Measurements from ENCODE around the gene ADAM15. TPM values are rescaled to one million over a fixed set of nuclear protein-coding genes. Genes with fewer than 3 reads are reported as not detected.

ADAM15 gene
- total and polyA plus RNA-seq, 4 donors, result 49.5 to 233 (median 160) TPM

DNA sequence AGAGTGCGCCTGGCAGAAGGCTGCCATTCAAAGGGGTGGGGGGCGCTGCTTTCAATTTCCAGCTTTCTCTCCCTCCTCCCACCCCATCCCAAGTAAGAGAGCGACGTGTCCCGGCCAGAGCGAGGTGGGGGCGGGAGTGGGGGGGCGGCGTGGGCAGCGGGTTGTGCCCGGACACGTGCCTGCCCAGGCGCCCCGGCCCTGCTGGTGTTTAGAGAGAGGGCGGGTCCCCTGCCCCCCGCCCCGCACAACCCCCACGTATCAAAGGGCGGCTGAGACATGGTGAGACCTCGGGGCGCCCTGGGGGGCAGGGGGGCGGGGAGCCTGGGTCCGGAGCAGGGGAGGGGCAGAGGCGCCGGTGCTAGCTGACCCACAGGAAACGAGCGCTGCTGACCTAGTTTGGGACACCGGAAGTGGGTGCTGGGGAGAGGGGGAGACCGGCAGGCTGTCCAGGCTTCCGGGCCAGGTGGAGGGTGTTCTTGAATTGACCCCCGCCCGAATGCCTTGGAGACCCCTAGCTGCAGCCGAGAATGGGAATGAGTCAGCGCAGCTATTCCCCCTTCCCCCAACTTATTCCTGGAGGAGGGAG is 47.3 kb upstream of the ADAM15 start:
- peak overlapping the region; percentile 92 for H3K4me3 ChIP-seq
- peak overlapping the region; percentile 89 to 97 for H3K27ac ChIP-seq (ENCODE audit: low read depth in 1 of 2, low read length in 1 of 2)
- H3K9ac ChIP-seq (ENCODE audit: insufficient read depth in 1 of 2, low read length in 2 of 2), result peak overlapping the region in 1 of 2 donors; percentile 85
- peak; percentile 52 to 71 (median 61) for DNase-seq
- no peak for ATAC-seq (ENCODE audit: insufficient read depth, low FRiP score)
- H3K4me1 ChIP-seq (ENCODE audit: control insufficient read depth in 5 of 5, insufficient read depth in 5 of 5, low read length in 5 of 5), result peaks cover 7 to 38% (median 19%) of the 10 kb centered on the region in 5 donors
- H3K9me3 ChIP-seq (ENCODE audit: control insufficient read depth in 4 of 4, insufficient read depth in 3 of 4, low read length in 3 of 4), result no peaks in the 10 kb centered on the region
- TF ChIP-seq, protein P1, sequence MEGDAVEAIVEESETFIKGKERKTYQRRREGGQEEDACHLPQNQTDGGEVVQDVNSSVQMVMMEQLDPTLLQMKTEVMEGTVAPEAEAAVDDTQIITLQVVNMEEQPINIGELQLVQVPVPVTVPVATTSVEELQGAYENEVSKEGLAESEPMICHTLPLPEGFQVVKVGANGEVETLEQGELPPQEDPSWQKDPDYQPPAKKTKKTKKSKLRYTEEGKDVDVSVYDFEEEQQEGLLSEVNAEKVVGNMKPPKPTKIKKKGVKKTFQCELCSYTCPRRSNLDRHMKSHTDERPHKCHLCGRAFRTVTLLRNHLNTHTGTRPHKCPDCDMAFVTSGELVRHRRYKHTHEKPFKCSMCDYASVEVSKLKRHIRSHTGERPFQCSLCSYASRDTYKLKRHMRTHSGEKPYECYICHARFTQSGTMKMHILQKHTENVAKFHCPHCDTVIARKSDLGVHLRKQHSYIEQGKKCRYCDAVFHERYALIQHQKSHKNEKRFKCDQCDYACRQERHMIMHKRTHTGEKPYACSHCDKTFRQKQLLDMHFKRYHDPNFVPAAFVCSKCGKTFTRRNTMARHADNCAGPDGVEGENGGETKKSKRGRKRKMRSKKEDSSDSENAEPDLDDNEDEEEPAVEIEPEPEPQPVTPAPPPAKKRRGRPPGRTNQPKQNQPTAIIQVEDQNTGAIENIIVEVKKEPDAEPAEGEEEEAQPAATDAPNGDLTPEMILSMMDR (IDR thresholded peaks at IDR 0.05; ENCODE audit: control extremely low read depth, extremely low read depth), result no peak
- H3K27me3 ChIP-seq (ENCODE audit: control insufficient read depth in 3 of 3, insufficient read depth in 3 of 3, low read length in 2 of 3), result no peaks in the 10 kb centered on the region
- no peaks in the 10 kb centered on the region for H3K36me3 ChIP-seq (ENCODE audit: control insufficient read depth in 4 of 4, insufficient read depth in 4 of 4, low read length in 4 of 4)
- WGBS, 2 donors, result 1 to 2% methylated on average over 22 to 34 of the region's 34 CpGs

DNA sequence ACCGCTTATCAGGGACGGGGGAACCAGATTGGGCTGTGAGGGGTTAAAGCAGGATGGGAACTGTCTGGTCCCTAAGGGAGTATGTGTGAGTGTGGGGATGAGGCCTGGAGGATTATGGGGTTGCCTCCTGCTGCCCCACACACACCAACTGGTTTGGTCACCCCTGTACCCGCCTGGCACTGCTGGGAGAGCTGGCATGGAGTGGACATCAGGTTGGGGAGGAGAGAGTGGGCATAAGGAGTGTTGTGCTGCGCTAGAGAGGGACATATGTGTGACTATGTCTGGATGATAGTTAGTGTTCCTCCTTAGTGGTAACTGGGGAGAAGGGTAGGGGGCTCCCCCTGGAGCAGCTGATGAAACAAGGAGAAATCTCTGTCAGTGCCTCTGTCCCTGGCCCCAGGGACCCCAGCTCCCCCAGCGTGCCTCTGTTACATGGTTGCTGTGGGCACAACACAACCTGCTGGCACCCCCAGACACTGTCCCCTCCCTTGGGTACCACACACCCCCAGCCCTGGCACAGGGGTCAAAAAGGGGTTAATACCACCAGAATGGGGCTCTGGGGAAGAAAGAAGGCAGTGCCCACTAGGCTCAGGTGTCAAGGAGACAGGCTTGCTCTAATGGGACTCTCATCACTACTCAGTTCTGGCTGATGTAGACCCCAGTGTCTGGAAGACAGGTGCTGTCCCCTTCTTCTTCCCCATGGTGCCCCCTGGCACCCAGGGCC is 46.6 kb upstream of the ADAM15 start:
- Histone ChIP-seq H3K9me3 (ENCODE audit: control insufficient read depth in 4 of 4, insufficient read depth in 3 of 4, low read length in 3 of 4) (no peaks in the 10 kb centered on the region), H3K27me3 (ENCODE audit: control insufficient read depth in 3 of 3, insufficient read depth in 3 of 3, low read length in 2 of 3) (no peaks in the 10 kb centered on the region), H3K4me3 (peak overlapping the region; percentile 54), H3K36me3 (ENCODE audit: control insufficient read depth in 4 of 4, insufficient read depth in 4 of 4, low read length in 4 of 4) (no peaks in the 10 kb centered on the region), H3K27ac (ENCODE audit: low read depth in 1 of 2, low read length in 1 of 2) (peak overlapping the region; percentile 89 to 97), H3K4me1 (ENCODE audit: control insufficient read depth in 5 of 5, insufficient read depth in 5 of 5, low read length in 5 of 5) (peaks cover 6 to 36% (median 21%) of the 10 kb centered on the region in 5 donors), H3K9ac (ENCODE audit: insufficient read depth in 1 of 2, low read length in 2 of 2) (peak overlapping the region in 1 of 2 donors; percentile 85)
- 39 to 58% methylated on average over 5 of the region's 5 CpGs for WGBS, 2 donors
- DNase-seq (no peak), ATAC-seq (ENCODE audit: insufficient read depth, low FRiP score) (no peak)
- TF ChIP-seq, protein P1 (IDR thresholded peaks at IDR 0.05; ENCODE audit: control extremely low read depth, extremely low read depth), result no peak

DNA sequence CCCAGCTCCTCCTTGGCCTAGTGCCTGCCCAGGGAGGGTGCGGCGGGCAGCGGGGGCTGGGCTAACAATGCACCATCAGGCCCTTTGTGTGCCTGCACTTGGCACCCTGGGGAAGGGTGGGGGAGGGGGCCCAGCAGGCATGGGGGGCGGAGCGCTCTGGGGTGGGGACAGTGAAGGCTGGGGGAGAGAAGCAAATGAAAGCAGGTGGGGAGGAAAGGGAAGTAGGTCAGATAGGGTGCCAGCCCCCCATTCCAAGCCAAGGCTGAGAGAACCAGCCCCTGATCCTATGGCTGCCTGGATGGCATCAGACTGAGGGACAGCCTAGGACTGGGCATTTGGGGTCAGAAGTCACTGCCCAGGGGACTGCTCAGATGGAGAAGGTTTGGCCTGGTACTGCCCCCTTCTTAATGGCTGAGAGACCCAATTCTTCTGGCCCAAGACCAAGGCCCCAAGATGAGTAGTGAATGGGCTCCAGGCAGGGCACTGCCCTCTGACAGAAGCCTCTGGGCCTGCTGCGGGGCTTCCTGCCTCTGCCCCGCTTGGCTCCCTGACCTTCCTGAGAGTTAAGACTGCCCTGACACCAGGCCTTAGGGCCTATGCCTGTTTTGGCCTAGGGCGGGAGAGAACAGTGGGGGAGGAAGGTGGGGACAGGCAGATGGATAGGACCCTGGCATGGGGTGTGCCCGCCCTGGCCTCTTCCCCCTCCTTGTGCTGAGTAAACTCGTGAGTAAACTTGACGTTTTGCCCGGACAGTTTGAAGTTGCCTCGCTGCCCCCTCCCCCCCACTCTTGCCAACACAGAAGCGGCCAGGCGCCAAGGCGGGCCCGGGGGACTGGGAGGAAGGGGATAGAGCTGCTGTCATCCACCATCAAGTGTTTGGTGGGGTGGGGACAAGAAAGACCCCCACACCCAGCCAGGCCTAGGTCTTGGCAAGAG is 45.8 kb upstream of the ADAM15 start:
- TF ChIP-seq, protein P1 (IDR thresholded peaks at IDR 0.05; ENCODE audit: control extremely low read depth, extremely low read depth), result no peak
- no peak for ATAC-seq (ENCODE audit: insufficient read depth, low FRiP score)

More for the DNA sequence above, 45.8 kb upstream of the ADAM15 start:
- Histone ChIP-seq H3K9me3 (ENCODE audit: control insufficient read depth in 4 of 4, insufficient read depth in 3 of 4, low read length in 3 of 4) (no peaks in the 10 kb centered on the region), H3K27me3 (ENCODE audit: control insufficient read depth in 3 of 3, insufficient read depth in 3 of 3, low read length in 2 of 3) (no peaks in the 10 kb centered on the region), H3K36me3 (ENCODE audit: control insufficient read depth in 4 of 4, insufficient read depth in 4 of 4, low read length in 4 of 4) (no peaks in the 10 kb centered on the region), H3K27ac (ENCODE audit: low read depth in 1 of 2, low read length in 1 of 2) (peak overlapping the region; percentile 89 to 97), H3K4me3 (no peak overlapping the region), H3K4me1 (ENCODE audit: control insufficient read depth in 5 of 5, insufficient read depth in 5 of 5, low read length in 5 of 5) (peaks cover 6 to 38% (median 21%) of the 10 kb centered on the region in 5 donors), H3K9ac (ENCODE audit: insufficient read depth in 1 of 2, low read length in 2 of 2) (no peak overlapping the region)
- 27 to 31% methylated on average over 17 of the region's 17 CpGs for WGBS, 2 donors
- peak in 1 of 3 donors; percentile 48 for DNase-seq

All from lung (tissue), 12 donors.